ENCODE measurements around the gene GRIN2B.

GRCh38 chr12:13976880-13977279, 4.5 kb downstream of the GRIN2B start:
- no peak for TF ChIP-seq TAF1 (IDR thresholded peaks at IDR 0.05; ENCODE audit: low read depth, low read length)
- no peak for TF ChIP-seq POLR2A (IDR thresholded peaks at IDR 0.05; ENCODE audit: low read depth, low read length)
- no peak for TF ChIP-seq POLR2AphosphoS5 (IDR thresholded peaks at IDR 0.05; ENCODE audit: low read depth, low read length)
- TF ChIP-seq SPI1 (IDR thresholded peaks at IDR 0.05; ENCODE audit: low read depth, low read length), result no peak

Measured in GM12891 (cell line).